Middle frontal gyrus (tissue), 1 donor: ENCODE data around the gene CAPZB.

Experiments
- DNase-seq: peaks from one replicate; pipeline ENCODE4 v3.0.0-alpha.2; 2015; ENCODE audit warnings: low spot score; ENCODE audit errors: extremely low spot score

Gene CAPZB

DNA sequence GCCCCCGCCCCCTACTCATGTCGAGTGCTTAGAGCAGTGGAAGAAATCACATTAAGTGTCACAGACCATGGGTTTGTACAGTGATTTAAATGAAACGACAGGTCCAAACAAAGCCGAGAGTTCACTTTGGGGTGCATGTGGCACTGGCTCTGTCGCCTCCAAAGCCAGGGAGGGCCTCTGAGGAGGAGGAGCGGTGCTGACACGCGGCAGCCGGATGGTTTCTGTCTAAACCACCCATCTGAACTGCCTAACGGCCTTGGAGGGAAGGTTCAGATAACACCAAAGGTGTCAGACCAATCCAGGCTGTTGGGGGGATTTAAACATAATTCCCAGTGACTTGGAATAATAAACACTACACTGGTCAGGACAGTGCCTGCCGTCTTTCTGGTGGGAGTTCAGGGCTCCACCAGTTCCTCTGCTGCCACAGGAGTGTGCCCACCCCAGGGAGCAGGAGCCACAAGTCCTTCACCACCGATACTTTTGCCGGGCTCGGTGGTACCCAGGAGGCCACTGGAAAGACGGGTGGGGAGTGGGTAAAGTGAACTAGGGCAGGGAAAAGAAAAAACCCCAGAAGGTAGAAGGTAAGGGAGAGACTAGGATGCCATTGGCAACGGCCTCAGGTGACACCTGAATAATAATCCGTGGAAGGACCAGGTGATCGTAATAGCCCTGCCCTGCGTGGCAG, 95.0 kb downstream of the CAPZB start:
- no peak for DNase-seq

DNA sequence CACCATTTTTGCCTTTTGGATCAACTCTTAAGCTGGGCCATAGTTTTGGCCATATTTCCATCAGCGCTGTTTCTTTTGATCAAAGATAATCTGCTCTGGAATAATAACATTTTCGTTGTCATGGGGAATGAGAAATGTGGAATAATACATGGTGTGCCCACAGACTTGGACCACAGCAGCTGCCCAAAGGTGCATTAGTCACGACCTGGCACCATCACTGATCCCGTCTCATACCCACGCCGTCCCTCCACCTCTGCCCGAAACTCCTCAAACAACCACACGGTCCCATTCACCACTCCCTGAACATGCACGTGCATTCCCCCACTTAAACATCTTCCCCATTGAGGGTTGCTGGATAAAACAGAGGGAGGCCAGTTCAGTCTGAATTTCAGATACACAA, 96.4 kb downstream of the CAPZB start:
- DNase-seq: no peak

DNA sequence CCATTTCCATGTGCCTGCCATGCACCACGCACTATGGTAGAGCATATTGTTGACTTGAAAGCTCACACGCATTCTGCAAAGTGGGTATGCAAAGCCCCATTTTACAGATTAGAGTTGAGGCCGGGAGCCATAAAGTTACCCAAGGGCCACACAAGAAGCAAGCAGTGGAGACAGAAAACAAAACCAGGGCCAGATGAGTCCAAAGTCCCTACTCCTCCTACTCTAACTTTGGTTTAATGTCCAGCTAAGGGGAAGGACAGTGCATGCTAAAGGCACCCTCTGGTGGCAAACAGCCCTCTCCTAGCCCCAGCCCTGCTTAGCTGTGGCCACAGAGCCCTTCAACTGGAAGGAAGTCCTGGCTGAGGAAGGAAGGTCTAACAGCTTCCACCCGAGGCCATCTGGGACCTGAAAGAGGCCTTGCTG, 98.3 kb downstream of the CAPZB start:
- DNase-seq: no peak

- DNase-seq: no peak
Measured at GRCh38 chr1:19385869-19386591, 99.3 kb downstream of the CAPZB start.

DNA sequence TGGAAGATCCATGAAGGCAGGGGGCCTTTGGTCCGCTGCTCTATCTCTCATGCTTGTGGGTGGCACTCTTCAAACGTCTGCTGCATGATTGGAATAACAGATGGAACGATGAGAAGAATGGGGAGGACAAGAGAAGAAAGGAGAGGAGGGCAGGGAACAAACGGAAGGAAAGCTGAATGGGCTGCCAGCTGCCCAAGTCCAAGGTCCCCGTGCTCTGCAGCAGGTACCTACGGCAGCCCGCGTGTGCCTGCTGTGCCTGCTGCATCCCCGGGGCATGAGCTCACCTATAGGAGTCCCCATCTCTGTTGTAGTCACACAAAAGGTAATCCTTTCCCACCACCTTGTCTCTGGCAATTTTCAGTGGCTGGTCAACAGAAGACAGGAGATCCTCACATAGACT, 100.1 kb downstream of the CAPZB start:
- DNase-seq: no peak

DNA sequence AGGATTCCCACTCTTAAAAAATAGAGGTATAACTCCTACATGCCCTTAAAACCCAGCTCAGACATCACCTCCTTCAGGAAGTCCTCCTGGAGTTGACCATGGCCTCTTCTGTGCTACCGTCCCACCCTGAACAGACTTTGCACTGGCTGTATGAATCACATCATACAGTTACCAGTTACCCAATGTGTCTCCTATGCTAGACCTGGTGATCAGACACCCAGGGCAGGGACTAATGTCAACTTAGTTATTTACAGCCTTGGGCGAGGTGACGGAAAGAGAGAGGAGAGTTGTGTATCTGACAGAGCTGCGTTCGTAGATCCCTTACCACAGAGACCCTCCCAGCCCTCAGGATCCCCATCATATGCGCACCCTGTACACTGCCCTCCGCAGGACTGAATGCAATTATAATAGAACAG, 100.6 kb downstream of the CAPZB start:
- no peak for DNase-seq

DNA sequence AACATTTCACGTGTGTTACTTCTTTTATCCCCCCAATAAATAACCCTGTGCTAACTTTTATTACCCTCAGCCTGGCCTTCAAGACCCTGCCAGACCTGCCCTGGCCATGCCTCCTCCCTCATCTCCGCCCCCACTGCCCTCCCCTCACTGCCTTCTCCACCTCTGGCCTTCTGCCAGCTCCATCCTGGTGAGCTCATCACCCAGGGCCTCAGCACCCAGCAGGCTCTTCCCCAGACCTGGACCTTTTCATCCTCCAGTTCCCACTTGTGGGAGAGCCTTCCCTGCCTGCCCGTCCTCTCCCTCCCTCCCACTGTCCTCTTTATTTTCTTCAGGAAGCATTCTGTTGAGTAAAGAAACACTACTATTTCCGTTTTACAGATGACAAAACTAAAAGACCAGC, 101.2 kb downstream of the CAPZB start:
- DNase-seq: no peak

GRCh38 chr1:19382222-19382621, 103.1 kb downstream of the CAPZB start:
- DNase-seq: no peak

GRCh38 chr1:19381261-19381660, 104.1 kb downstream of the CAPZB start:
- no peak for DNase-seq

DNA sequence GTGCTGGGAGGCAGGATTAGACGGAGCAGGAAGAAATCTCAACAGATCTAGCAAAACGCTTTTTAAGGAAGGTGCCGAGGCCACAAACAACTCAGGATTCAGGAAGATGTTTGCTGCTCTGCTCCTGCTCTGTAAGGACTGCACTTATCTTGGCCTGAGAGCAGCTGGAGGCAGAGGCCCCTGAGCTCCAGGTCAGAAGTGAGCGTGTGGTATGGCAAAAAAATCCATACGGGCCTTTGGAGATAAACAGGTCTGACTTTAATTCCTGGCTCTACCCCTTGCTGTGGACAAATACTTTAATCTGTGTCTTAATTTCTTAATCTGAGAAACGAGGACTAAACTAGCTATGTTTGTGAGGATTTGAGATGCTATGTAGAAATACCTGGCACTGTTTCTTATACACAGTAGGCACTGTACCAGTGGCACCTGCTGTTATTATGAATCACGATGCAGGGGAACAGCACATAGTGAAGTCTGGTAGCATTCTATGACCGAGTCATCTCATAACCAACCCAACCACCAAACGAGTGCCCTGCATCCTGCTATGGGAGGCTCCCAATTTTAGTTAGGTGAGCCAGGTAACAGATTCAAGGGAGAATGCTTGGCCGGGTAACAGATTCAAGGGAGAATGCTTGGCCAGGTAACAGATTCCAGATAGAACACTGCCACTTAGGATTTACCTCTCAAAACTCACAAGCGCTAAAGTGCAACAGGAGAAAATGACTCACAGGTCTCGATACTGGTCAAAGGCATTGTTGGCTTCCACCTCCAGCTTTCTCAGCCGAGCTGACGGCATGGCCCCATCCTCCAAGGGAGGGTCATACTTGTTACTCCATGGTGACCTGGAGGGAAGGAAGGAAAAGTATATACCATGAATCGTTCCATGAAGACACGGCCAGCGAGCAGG, 107.3 kb downstream of the CAPZB start:
- DNase-seq: no peak

DNA sequence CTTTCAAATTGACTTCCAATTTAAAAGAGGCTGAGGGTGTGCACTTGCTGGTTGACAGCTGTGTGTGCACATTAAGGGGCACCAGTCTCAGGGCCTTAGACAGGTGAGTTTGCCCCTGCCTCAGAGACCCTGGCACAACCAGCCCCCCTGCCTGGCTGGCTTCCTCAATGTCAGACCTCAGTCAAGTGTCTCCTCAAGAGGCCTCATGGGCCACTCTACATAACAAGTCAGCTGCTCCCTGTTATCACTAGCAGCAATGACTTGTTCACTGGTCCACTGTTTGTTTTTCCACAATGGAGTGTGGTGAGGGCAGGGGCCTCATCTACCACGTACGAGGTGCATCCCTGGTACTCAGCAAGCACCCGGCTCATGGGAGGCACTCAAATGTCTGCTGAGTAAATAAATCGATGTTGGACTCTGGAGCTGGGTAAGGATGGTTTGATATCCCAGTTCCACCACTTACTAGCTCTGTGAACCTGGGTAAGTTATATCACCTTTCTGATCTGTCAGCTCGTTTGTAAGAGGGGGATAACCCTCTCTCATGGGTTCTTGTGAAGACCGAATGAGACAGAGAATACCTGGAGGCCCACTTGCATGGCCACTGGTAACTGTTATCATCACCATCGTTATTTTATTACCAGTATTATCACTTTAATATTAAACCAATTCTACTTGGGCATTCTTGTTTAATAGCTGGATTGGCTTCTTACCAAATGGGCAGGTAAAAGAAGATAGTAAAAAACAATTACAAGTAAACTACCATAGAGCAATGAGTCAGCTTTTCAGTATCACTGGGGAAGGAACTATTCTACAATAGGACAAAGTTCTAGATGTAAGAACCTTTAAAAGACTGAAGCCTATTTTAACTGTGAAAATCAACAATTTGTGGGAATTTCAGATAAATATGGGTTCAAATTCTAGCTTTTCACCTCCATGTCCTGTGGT, 108.6 kb downstream of the CAPZB start:
- no peak for DNase-seq

DNA sequence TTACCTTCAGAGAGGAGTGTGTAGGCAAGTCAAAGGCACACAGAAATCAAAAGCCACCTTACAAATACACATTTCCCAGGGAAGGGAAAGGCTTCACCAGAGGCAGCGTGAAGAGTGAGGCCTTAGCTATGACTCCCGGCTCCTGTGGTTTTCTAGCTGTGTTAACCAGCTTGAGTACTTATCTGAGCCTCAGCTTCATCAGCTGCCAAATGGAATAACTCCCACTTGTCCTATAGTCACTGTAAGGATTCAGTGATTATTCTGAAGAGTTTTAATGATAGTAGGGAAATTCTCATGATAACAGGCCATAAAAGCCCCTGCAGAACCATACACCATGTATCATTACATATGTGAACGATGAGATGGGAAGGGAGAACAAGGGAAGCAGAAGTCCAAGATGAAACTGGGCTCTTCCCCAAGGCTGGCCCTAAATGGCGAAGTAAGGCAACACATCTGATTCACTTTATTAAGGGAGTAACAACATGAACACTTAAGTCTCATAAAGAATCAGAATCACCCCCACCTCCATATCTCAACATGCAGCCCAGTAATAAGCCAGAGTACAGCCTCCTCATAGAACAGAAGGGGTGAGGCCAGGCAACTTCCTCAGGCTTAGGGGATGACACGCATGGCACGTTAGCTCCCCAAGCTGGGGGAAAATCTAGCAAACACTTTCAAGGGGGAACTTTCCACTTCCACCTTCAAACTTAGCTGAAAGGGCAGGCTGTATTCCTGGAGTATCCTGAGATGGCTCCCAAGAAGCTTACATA, 109.5 kb downstream of the CAPZB start:
- no peak for DNase-seq

GRCh38 chr1:19374926-19375325, 110.4 kb downstream of the CAPZB start:
- no peak for DNase-seq

DNA sequence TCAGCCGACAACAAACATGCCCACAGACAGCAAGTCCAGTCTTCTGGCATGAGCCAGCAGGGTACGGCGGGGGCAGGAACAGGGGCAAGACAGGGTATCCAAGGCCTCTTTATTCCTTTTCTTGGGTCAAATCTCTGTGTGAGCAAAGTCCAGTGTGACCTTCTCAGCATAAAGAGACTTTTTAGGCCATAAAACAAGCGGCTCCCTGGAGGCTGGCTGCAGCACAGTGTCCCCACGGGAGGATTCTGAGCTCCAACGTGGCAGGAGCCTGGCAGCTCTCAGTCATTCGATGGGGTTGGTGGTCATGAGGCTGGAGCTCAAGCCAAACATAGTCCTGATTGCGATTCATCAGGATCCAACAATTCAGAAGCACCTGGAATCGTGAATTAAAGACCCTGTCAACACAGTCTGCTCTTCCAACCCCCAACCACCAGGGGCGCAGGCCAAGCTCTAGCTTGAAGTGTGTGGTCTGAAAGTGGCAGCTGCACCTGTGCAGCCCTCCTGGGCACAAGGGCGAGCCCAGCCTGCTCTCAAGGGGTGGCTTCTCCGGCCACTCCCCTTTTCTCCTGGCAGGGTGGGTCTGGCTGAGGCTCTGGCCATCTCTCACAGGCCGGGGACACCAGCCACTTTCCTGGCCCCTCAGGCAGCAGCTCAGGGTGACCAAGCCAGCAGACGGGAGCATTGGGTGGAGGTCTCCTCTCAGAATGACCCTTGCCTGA, 111.1 kb downstream of the CAPZB start:
- DNase-seq: no peak

- no peak for DNase-seq
Measured at GRCh38 chr1:19373211-19374082, 111.9 kb downstream of the CAPZB start.

GRCh38 chr1:19372602-19373001, 112.7 kb downstream of the CAPZB start:
- DNase-seq: no peak

GRCh38 chr1:19372136-19372514, 113.2 kb downstream of the CAPZB start:
- no peak for DNase-seq
